ENCODE data around the gene SUPT6H. TPM values are rescaled to one million over a fixed set of nuclear protein-coding genes. Genes with fewer than 3 reads are reported as not detected.

SUPT6H gene
- total and polyA plus RNA-seq, 2 of the 4 experiments (the other 2 are of a cell fraction): 41.4 to 44.8 TPM

GRCh38 chr17:28712032-28712704 is 50.2 kb downstream of the SUPT6H start:
- no peak overlapping the region for H2BK15ac ChIP-seq (ENCODE audit: low read depth, low read length)
- H2AK9ac ChIP-seq (replicated peaks; ENCODE audit: low read depth, low read length, poor library complexity): peak overlapping the region; percentile 93

More at GRCh38 chr17:28712032-28712704, 50.2 kb downstream of the SUPT6H start:
- no peak for DNase-seq
- H3K27me3 ChIP-seq (ENCODE audit: control insufficient read depth, insufficient read depth, low read length): no peaks in the 10 kb centered on the region
- H3K4me1 ChIP-seq (ENCODE audit: control insufficient read depth, insufficient read depth, low read length): peaks cover 12% of the 10 kb centered on the region
- peak overlapping the region; percentile 22 to 62; a peak in 3 of 4 replicates for H4K8ac ChIP-seq (ENCODE audit: low read depth in 2 of 2, low read length in 2 of 2)
- H4K20me1 ChIP-seq (ENCODE audit: insufficient read depth, low read length): peaks cover 23% of the 10 kb centered on the region; the same call in 1 of the 2 replicates
- ATAC-seq (ENCODE audit: low read depth): no peak
- peaks cover 32% of the 10 kb centered on the region for H3K36me3 ChIP-seq (ENCODE audit: control insufficient read depth, insufficient read depth, low read length)
- peak overlapping the region; percentile 72 for H3K14ac ChIP-seq (replicated peaks; ENCODE audit: low read depth, low read length)
- TF ChIP-seq CTCF (conservative IDR thresholded peaks at IDR 0.05; ENCODE audit: low read depth, low read length): no peak
- no peak for TF ChIP-seq MXI1 (IDR thresholded peaks at IDR 0.05; ENCODE audit: borderline replicate concordance, low read depth, low read length)
- no peak for TF ChIP-seq ELK1 (IDR thresholded peaks at IDR 0.05; ENCODE audit: borderline replicate concordance, low read depth, low read length)
- no peak for TF ChIP-seq NFE2L2 (IDR thresholded peaks at IDR 0.05; ENCODE audit: low read depth, low read length)
- no peak for TF ChIP-seq MAZ (IDR thresholded peaks at IDR 0.05; ENCODE audit: borderline replicate concordance, low read depth, low read length)
- TF ChIP-seq BHLHE40 (IDR thresholded peaks at IDR 0.05; ENCODE audit: low read depth, low read length): no peak
- no peak for TF ChIP-seq RAD21 (IDR thresholded peaks at IDR 0.05; ENCODE audit: low read length)
- no peak for TF ChIP-seq MAFK (IDR thresholded peaks at IDR 0.05; ENCODE audit: low read depth, low read length)
- TF ChIP-seq CEBPB (IDR thresholded peaks at IDR 0.05; ENCODE audit: low read depth, low read length): no peak
- no peak for TF ChIP-seq CHD1 (IDR thresholded peaks at IDR 0.05; ENCODE audit: low read depth, low read length)
- no peak for TF ChIP-seq SMC3 (IDR thresholded peaks at IDR 0.05; ENCODE audit: low read depth, low read length)
- no peak for TF ChIP-seq POLR2A (IDR thresholded peaks at IDR 0.05; ENCODE audit: low read depth, low read length)
- no peak for TF ChIP-seq RCOR1 (IDR thresholded peaks at IDR 0.05; ENCODE audit: insufficient replicate concordance, low read length)
- no peak overlapping the region for H3K18ac ChIP-seq (ENCODE audit: low read depth, low read length)
- CTCF ChIA-PET: interaction anchor here (0.6 kb wide), 1 partner anchor 33 kb away, joined by 3 read pairs; no protein-coding TSS in a partner anchor
- peaks cover 6 to 51% of the 10 kb centered on the region in 2 experiments; a peak in 3 of 4 replicates for H3K79me1 ChIP-seq (ENCODE audit: low read depth in 1 of 2, low read length in 2 of 2)
- H2AK5ac ChIP-seq (ENCODE audit: low read depth, low read length): peak overlapping the region; percentile 62
- H2AFZ ChIP-seq (replicated peaks; ENCODE audit: low read length, poor library complexity): peak overlapping the region; percentile 83
- peak overlapping the region; percentile 55; the same call in 1 of the 2 replicates for H3K9ac ChIP-seq (ENCODE audit: low read depth, low read length)
- peak overlapping the region; percentile 25 for H2BK5ac ChIP-seq (ENCODE audit: low read depth, low read length, poor library complexity, severe bottlenecking)
- H3K4ac ChIP-seq (ENCODE audit: low read depth, low read length): peak overlapping the region; percentile 72
- H3K9me1 ChIP-seq (ENCODE audit: insufficient read depth, low read length): peaks cover 21% of the 10 kb centered on the region
- in situ Hi-C loops (cut with MboI; ENCODE audit: low sequenced_read_pairs) (no loop called here), dilution Hi-C loops (cut with HindIII; ENCODE audit: low sequenced_read_pairs, unreplicated experiment) (no loop called here), intact Hi-C loops (cut with micrococcal nuclease) (no loop called here)
- H4K5ac ChIP-seq (ENCODE audit: low read depth, low read length): no peak overlapping the region; the same call in 1 of the 2 replicates
- H3K9me3 ChIP-seq (ENCODE audit: control insufficient read depth, insufficient read depth, low read length): no peaks in the 10 kb centered on the region
- H3K4me3 ChIP-seq (ENCODE audit: insufficient read depth, low read depth, low read length): no peak overlapping the region
- BruUV-seq (replicated peaks): no TSS peak
- H4K91ac ChIP-seq (ENCODE audit: insufficient read depth, low read depth, low read length): no peak overlapping the region
- POLR2A ChIA-PET (ENCODE audit: unreplicated experiment): no interaction called here
- H3K27ac ChIP-seq (ENCODE audit: insufficient read depth, low read length): peak overlapping the region; percentile 79
- peak overlapping the region; percentile 86; the same call in 1 of the 2 replicates for H3K23ac ChIP-seq (ENCODE audit: low read depth, low read length)
- H2BK120ac ChIP-seq (ENCODE audit: low read depth, low read length): no peak overlapping the region
- peak overlapping the region; percentile 91; the same call in 1 of the 2 replicates for H3K4me2 ChIP-seq (ENCODE audit: low read depth, low read length)
- 40% methylated on average over 9 of the region's 34 CpGs; no CpG with 5 or more reads in 1 of the 2 experiments for WGBS, 2 experiments (ENCODE audit: extremely low coverage in 2 of 2, insufficient read length in 1 of 2)
- peak overlapping the region; percentile 38; the same call in 1 of the 2 replicates for H3K56ac ChIP-seq (ENCODE audit: extremely low read depth, insufficient read depth, low read length)
- no peak overlapping the region for H2BK20ac ChIP-seq (ENCODE audit: low read depth, low read length)

Measured in IMR-90 (cell line).